ENCODE results near the gene MYL2.

Gene MYL2

GRCh38 chr12:110896559-110896958, 23.8 kb downstream of the MYL2 start:
- DNase-seq = no peak

- DNase-seq = no peak
Observed at GRCh38 chr12:110893956-110894355, 26.4 kb downstream of the MYL2 start.

GRCh38 chr12:110889361-110889760, 31.0 kb downstream of the MYL2 start:
- DNase-seq = no peak

- DNase-seq = no peak
Observed at GRCh38 chr12:110888256-110888991, 32.0 kb downstream of the MYL2 start.

- DNase-seq = no peak
Observed at GRCh38 chr12:110885152-110885840, 35.1 kb downstream of the MYL2 start.

- DNase-seq = no peak
Observed at GRCh38 chr12:110883251-110883650, 37.1 kb downstream of the MYL2 start.

GRCh38 chr12:110880651-110881050, 39.7 kb downstream of the MYL2 start:
- no peak for DNase-seq

- DNase-seq = no peak
Observed at GRCh38 chr12:110874781-110875180, 45.6 kb downstream of the MYL2 start.

GRCh38 chr12:110874351-110874750, 46.0 kb downstream of the MYL2 start:
- DNase-seq = no peak

GRCh38 chr12:110872100-110872499, 48.3 kb downstream of the MYL2 start:
- DNase-seq = no peak

GRCh38 chr12:110869803-110870202, 50.6 kb downstream of the MYL2 start:
- DNase-seq = no peak

GRCh38 chr12:110869026-110869425, 51.4 kb downstream of the MYL2 start:
- DNase-seq = peak in 1 of 58 donors; percentile 0

- DNase-seq = no peak
Observed at GRCh38 chr12:110865521-110865920, 54.9 kb downstream of the MYL2 start.

GRCh38 chr12:110863161-110863560, 57.2 kb downstream of the MYL2 start:
- DNase-seq = no peak

- no peak for DNase-seq
Observed at GRCh38 chr12:110862329-110862728, 58.0 kb downstream of the MYL2 start.

GRCh38 chr12:110861729-110862128, 58.6 kb downstream of the MYL2 start:
- DNase-seq = no peak
